SJSA1 (cell line): ENCODE results near the gene AFDN. TPM values are rescaled to one million over a fixed set of nuclear protein-coding genes. Genes with fewer than 3 reads are reported as not detected.

Source experiments
- DNase-seq, 2 experiments: peaks; one replicate each; pipeline ENCODE4 v3.0.0-alpha.2; 2015 to 2020; ENCODE audit warnings: low spot score in 2 of 2, low read depth in 1 of 2
- H3K27ac ChIP-seq: fragments of 250-450 bp; sonication (Bioruptor Pico); 2 replicates; pipeline ENCODE4 v1.5.1; 2020; ENCODE audit warnings: mild to moderate bottlenecking, moderate library complexity
- H3K27me3 ChIP-seq: fragments of 250-450 bp; sonication (Bioruptor Pico); replicated peaks from 2 replicates; pipeline ENCODE4 v1.5.1; 2020; ENCODE audit warnings: mild to moderate bottlenecking, moderate library complexity
- H3K36me3 ChIP-seq: fragments of 250-450 bp; sonication (Bioruptor Pico); 2 replicates; pipeline ENCODE4 v1.5.1; 2020; ENCODE audit warnings: mild to moderate bottlenecking
- H3K4me1 ChIP-seq: fragments of 250-450 bp; sonication (Bioruptor Pico); replicated peaks from 2 replicates; pipeline ENCODE4 v1.6.1; 2021; ENCODE audit warnings: mild to moderate bottlenecking
- H3K4me3 ChIP-seq: fragments of 250-450 bp; sonication (Bioruptor Pico); 2 replicates; pipeline ENCODE4 v1.5.1; 2020; ENCODE audit warnings: mild to moderate bottlenecking
- H3K9me3 ChIP-seq: fragments of 250-450 bp; sonication (Bioruptor Pico); replicated peaks from 2 replicates; pipeline ENCODE4 v1.5.1; 2020; ENCODE audit warnings: mild to moderate bottlenecking
- total RNA-seq: library from RNA; depleted of rRNA; stranded (reverse); fragments of >200 nt; shearing (Covaris generic); gene quantifications from 2 replicates; pipeline ENCODE4 v1.2.3, GENCODE V29; 2014

Gene AFDN
- total RNA-seq, 1 experiment from 2014 or later, result 88.2 TPM

- H3K36me3 ChIP-seq, result peaks cover 62% of the 10 kb centered on the region
- no peaks in the 10 kb centered on the region for H3K27me3 ChIP-seq
- DNase-seq, result no peak
- no peaks in the 10 kb centered on the region for H3K9me3 ChIP-seq
- no peaks in the 10 kb centered on the region for H3K4me1 ChIP-seq
- no peak overlapping the region for H3K4me3 ChIP-seq
- no peak overlapping the region for H3K27ac ChIP-seq
These were observed 122.5 kb downstream of the AFDN start for GRCh38 chr6:167949121-167949684.

GRCh38 chr6:167951781-167952511, 125.2 kb downstream of the AFDN start:
- Histone ChIP-seq H3K27ac (no peak overlapping the region), H3K36me3 (peaks cover 64% of the 10 kb centered on the region), H3K4me3 (no peak overlapping the region), H3K9me3 (no peaks in the 10 kb centered on the region), H3K4me1 (peaks cover 7% of the 10 kb centered on the region), H3K27me3 (no peaks in the 10 kb centered on the region)
- DNase-seq, result no peak

GRCh38 chr6:167952512-167952859, 125.8 kb downstream of the AFDN start:
- DNase-seq, result no peak
- Histone ChIP-seq H3K36me3 (peaks cover 66% of the 10 kb centered on the region), H3K9me3 (no peaks in the 10 kb centered on the region), H3K4me1 (peaks cover 12% of the 10 kb centered on the region), H3K4me3 (no peak overlapping the region), H3K27me3 (no peaks in the 10 kb centered on the region), H3K27ac (no peak overlapping the region)

GRCh38 chr6:167953551-167953950, 126.8 kb downstream of the AFDN start:
- no peak overlapping the region for H3K4me3 ChIP-seq
- no peaks in the 10 kb centered on the region for H3K9me3 ChIP-seq
- H3K27ac ChIP-seq, result no peak overlapping the region
- H3K27me3 ChIP-seq, result no peaks in the 10 kb centered on the region
- H3K36me3 ChIP-seq, result peaks cover 67% of the 10 kb centered on the region
- no peak for DNase-seq
- peaks cover 15% of the 10 kb centered on the region for H3K4me1 ChIP-seq

DNA sequence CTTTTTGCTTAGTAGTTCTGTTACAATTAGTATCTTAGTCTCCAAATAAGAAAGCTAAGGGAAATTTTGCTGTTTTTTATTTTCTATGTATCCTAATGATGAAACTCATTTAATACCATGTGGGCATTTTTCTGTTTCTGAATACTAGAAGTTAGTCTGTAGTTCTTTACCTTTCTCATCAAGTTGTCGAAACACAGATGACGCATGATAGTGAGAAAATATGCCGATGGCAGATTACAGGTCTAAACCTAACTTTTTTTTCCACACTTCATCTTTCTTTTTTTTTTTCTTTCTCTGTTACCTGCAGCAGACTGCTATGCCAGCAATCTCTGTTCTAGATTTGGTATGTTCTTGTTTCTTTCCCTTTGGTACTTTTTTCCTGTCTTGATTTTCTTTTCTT, 127.4 kb downstream of the AFDN start:
- Histone ChIP-seq H3K4me3 (no peak overlapping the region), H3K4me1 (peaks cover 15% of the 10 kb centered on the region), H3K36me3 (peaks cover 61% of the 10 kb centered on the region), H3K9me3 (no peaks in the 10 kb centered on the region), H3K27ac (no peak overlapping the region), H3K27me3 (no peaks in the 10 kb centered on the region)
- no peak for DNase-seq

GRCh38 chr6:167956491-167956890, 129.8 kb downstream of the AFDN start:
- no peak for DNase-seq
- Histone ChIP-seq H3K4me3 (no peak overlapping the region), H3K36me3 (peaks cover 48% of the 10 kb centered on the region), H3K27me3 (no peaks in the 10 kb centered on the region), H3K27ac (no peak overlapping the region), H3K9me3 (no peaks in the 10 kb centered on the region), H3K4me1 (peaks cover 15% of the 10 kb centered on the region)

- peak; percentile 47 to 55 for DNase-seq
- no peak overlapping the region for H3K4me3 ChIP-seq
- H3K27me3 ChIP-seq, result no peaks in the 10 kb centered on the region
- peaks cover 15% of the 10 kb centered on the region for H3K4me1 ChIP-seq
- H3K9me3 ChIP-seq, result no peaks in the 10 kb centered on the region
- no peak overlapping the region for H3K27ac ChIP-seq
- peaks cover 42% of the 10 kb centered on the region for H3K36me3 ChIP-seq
These were observed 130.3 kb downstream of the AFDN start for GRCh38 chr6:167956983-167957492.

GRCh38 chr6:167957626-167958025, 130.9 kb downstream of the AFDN start:
- Histone ChIP-seq H3K27me3 (no peaks in the 10 kb centered on the region), H3K36me3 (peaks cover 40% of the 10 kb centered on the region), H3K9me3 (no peaks in the 10 kb centered on the region), H3K27ac (no peak overlapping the region), H3K4me3 (no peak overlapping the region), H3K4me1 (peaks cover 15% of the 10 kb centered on the region)
- no peak for DNase-seq

DNA sequence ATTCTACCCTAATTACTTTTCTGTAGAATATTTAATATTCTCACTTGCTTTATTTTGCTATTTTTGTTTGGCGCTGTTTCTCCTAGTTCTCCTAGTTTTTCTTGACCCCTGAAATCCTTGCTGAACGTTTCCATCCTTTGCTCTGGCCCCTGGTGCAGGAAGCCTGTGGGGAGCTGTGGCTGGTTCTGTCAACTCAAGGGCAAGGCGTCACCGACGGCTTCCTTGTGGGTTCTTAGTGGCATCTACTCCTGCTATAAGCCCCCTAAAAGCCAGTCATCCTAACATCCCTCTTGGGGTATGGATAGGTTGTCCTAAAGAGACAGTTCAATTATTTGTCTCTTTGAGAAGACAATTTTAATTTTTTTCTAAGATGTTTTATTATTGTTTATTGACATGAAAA, 133.9 kb downstream of the AFDN start:
- H3K4me1 ChIP-seq, result peaks cover 15% of the 10 kb centered on the region
- H3K36me3 ChIP-seq, result peaks cover 53% of the 10 kb centered on the region
- no peaks in the 10 kb centered on the region for H3K9me3 ChIP-seq
- no peak overlapping the region for H3K4me3 ChIP-seq
- H3K27me3 ChIP-seq, result no peaks in the 10 kb centered on the region
- DNase-seq, result no peak
- H3K27ac ChIP-seq, result no peak overlapping the region

DNA sequence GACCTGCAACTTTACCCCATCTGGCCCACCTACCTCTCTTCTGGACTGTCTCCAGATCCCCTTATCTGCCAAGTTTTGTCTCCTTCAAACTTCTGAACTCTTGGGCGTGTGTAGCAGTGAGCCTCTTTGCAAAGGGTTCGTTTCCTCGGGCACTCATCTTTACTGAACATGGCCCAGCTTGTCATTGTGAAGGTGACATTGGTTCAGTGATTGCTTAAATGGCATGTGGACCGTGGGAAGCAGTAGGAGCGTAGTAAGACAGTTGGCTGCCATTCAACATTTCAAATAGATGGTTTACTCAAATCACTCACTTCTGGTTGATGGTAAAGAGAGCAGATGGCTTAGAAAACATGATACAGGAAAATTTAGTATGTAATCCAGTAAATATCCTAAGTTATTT, 136.0 kb downstream of the AFDN start:
- DNase-seq, result no peak
- H3K4me1 ChIP-seq, result peaks cover under 1% of the 10 kb centered on the region; the same call in 1 of the 2 replicates
- H3K27me3 ChIP-seq, result no peaks in the 10 kb centered on the region
- H3K27ac ChIP-seq, result no peak overlapping the region
- no peaks in the 10 kb centered on the region for H3K9me3 ChIP-seq
- H3K4me3 ChIP-seq, result no peak overlapping the region
- H3K36me3 ChIP-seq, result peaks cover 50% of the 10 kb centered on the region

GRCh38 chr6:167963589-167964057, 136.9 kb downstream of the AFDN start:
- Histone ChIP-seq H3K4me3 (no peak overlapping the region), H3K9me3 (no peaks in the 10 kb centered on the region), H3K4me1 (no peaks in the 10 kb centered on the region), H3K27me3 (no peaks in the 10 kb centered on the region), H3K27ac (no peak overlapping the region), H3K36me3 (peaks cover 48% of the 10 kb centered on the region)
- DNase-seq, result no peak

- no peaks in the 10 kb centered on the region for H3K27me3 ChIP-seq
- H3K36me3 ChIP-seq, result peaks cover 63% of the 10 kb centered on the region
- no peaks in the 10 kb centered on the region for H3K9me3 ChIP-seq
- no peak for DNase-seq
- no peak overlapping the region for H3K27ac ChIP-seq
- H3K4me1 ChIP-seq, result no peaks in the 10 kb centered on the region
- H3K4me3 ChIP-seq, result no peak overlapping the region
These were observed 139.2 kb downstream of the AFDN start for GRCh38 chr6:167965592-167966539.

- Histone ChIP-seq H3K27me3 (no peaks in the 10 kb centered on the region), H3K27ac (no peak overlapping the region), H3K9me3 (no peaks in the 10 kb centered on the region), H3K36me3 (peaks cover 66% of the 10 kb centered on the region), H3K4me3 (no peak overlapping the region), H3K4me1 (no peaks in the 10 kb centered on the region)
- no peak for DNase-seq
These were observed 139.8 kb downstream of the AFDN start for GRCh38 chr6:167966540-167966905.

GRCh38 chr6:167968091-167968490, 141.4 kb downstream of the AFDN start:
- DNase-seq, result no peak
- H3K36me3 ChIP-seq, result peaks cover 60% of the 10 kb centered on the region
- peaks cover 1% of the 10 kb centered on the region for H3K4me1 ChIP-seq
- no peaks in the 10 kb centered on the region for H3K9me3 ChIP-seq
- H3K27me3 ChIP-seq, result no peaks in the 10 kb centered on the region
- H3K27ac ChIP-seq, result no peak overlapping the region
- H3K4me3 ChIP-seq, result no peak overlapping the region
